ENCODE results near the gene CACNA1C.

GRCh38 chr12:2240984-2241383 lies 188.2 kb downstream of the CACNA1C start:
- TF ChIP-seq CTCF (IDR thresholded peaks at IDR 0.05) (no peak), POLR2A (IDR thresholded peaks at IDR 0.05) (no peak)
